Measurements from ENCODE around the gene ARPP21. TPM values are rescaled to one million over a fixed set of nuclear protein-coding genes. Genes with fewer than 3 reads are reported as not detected.

The ARPP21 gene
- total and polyA plus RNA-seq, 2 donors (not counting 3 experiments of a cell fraction or from before 2014, with no cell fraction given): not detected

DNA sequence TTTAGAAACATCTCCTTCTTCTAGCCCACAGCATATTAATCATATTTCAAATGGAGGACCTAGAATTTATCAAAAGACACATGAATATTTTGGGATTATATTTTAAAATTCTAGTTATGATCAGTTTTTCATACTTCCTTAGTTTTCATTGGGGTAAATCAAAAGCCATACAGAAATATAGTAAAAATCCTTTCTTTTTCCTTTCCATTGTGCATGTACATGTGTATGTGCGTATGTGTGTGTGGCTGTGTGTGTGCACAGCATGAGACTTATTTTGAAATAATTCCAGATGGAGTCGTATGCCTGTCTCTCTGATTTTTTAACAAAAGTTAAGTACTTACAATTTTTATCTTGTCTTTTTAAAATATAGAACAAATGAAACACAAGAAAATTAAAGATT, 94.5 kb downstream of the ARPP21 start:
- no peak overlapping the region for H3K4me3 ChIP-seq (replicated peaks in 1 of 3; ENCODE audit: insufficient read depth in 1 of 3, low read depth in 1 of 3, low read length in 3 of 3)
- CTCF ChIA-PET: no interaction called here
- H3K9ac ChIP-seq (replicated peaks; ENCODE audit: extremely low read depth, insufficient read depth, low read length): no peak overlapping the region
- H3K9me3 ChIP-seq (replicated peaks; ENCODE audit: control insufficient read depth, insufficient read depth, low read length): no peaks in the 10 kb centered on the region
- DNase-seq (ENCODE audit: low read depth, low spot score): no peak
- TF ChIP-seq MYC (IDR thresholded peaks at IDR 0.05; ENCODE audit: low read depth, low read length): no peak
- no peak for TF ChIP-seq FOS (IDR thresholded peaks at IDR 0.05; ENCODE audit: borderline replicate concordance, insufficient read depth, low read length)
- no peak for TF ChIP-seq EZH2 (IDR thresholded peaks at IDR 0.05; ENCODE audit: borderline replicate concordance, low read depth, low read length, severe bottlenecking)
- no peak for TF ChIP-seq POLR2AphosphoS5 (IDR thresholded peaks at IDR 0.05; ENCODE audit: insufficient read depth, low read depth, low read length)
- no peak for TF ChIP-seq MAX (IDR thresholded peaks at IDR 0.05; ENCODE audit: insufficient read depth, insufficient read length)
- no peak for FAIRE-seq
- H3K9me1 ChIP-seq (replicated peaks; ENCODE audit: control insufficient read depth, extremely low read depth, insufficient read depth, low read length): no peaks in the 10 kb centered on the region
- H3K27me3 ChIP-seq (ENCODE audit: control insufficient read depth in 2 of 2, insufficient read depth in 2 of 2, low read length in 2 of 2): no peaks in the 10 kb centered on the region
- POLR2A ChIA-PET: no interaction called here
- no TSS peak for BruUV-seq (replicated peaks)
- no peaks in the 10 kb centered on the region for H3K4me1 ChIP-seq (ENCODE audit: control insufficient read depth, extremely low read depth, insufficient read depth, low read length)
- no peaks in the 10 kb centered on the region for H4K20me1 ChIP-seq (replicated peaks; ENCODE audit: control insufficient read depth, extremely low read depth, insufficient read depth, low read length)
- no peaks in the 10 kb centered on the region for H3K79me2 ChIP-seq (ENCODE audit: control insufficient read depth, insufficient read depth, low read length)
- no peak overlapping the region for H3K4me2 ChIP-seq (ENCODE audit: insufficient read depth, low read length)
- dilution Hi-C loops (cut with MboI; ENCODE audit: extremely low pct_ligation_motif_present, low sequenced_read_pairs): no loop called here
- no peaks in the 10 kb centered on the region for H3K36me3 ChIP-seq (ENCODE audit: control insufficient read depth in 2 of 2, extremely low read depth in 1 of 2, insufficient read depth in 2 of 2, low read length in 2 of 2)
- no peak overlapping the region for H2AFZ ChIP-seq (ENCODE audit: low read depth, low read length)
- intact Hi-C loops (cut with micrococcal nuclease): no loop called here
- H3K27ac ChIP-seq (ENCODE audit: insufficient read depth, low read depth, low read length): no peak overlapping the region

- Histone ChIP-seq H3K4me3 (replicated peaks in 1 of 3; ENCODE audit: insufficient read depth in 1 of 3, low read depth in 1 of 3, low read length in 3 of 3) (no peak overlapping the region), H3K27ac (ENCODE audit: insufficient read depth, low read depth, low read length) (no peak overlapping the region), H3K9me1 (replicated peaks; ENCODE audit: control insufficient read depth, extremely low read depth, insufficient read depth, low read length) (no peaks in the 10 kb centered on the region), H2AFZ (ENCODE audit: low read depth, low read length) (no peak overlapping the region), H3K79me2 (ENCODE audit: control insufficient read depth, insufficient read depth, low read length) (no peaks in the 10 kb centered on the region), H3K9me3 (replicated peaks; ENCODE audit: control insufficient read depth, insufficient read depth, low read length) (no peaks in the 10 kb centered on the region), H3K9ac (replicated peaks; ENCODE audit: extremely low read depth, insufficient read depth, low read length) (no peak overlapping the region), H4K20me1 (replicated peaks; ENCODE audit: control insufficient read depth, extremely low read depth, insufficient read depth, low read length) (no peaks in the 10 kb centered on the region), H3K36me3 (ENCODE audit: control insufficient read depth in 2 of 2, extremely low read depth in 1 of 2, insufficient read depth in 2 of 2, low read length in 2 of 2) (no peaks in the 10 kb centered on the region), H3K4me2 (ENCODE audit: insufficient read depth, low read length) (no peak overlapping the region), H3K27me3 (ENCODE audit: control insufficient read depth in 2 of 2, insufficient read depth in 2 of 2, low read length in 2 of 2) (no peaks in the 10 kb centered on the region), H3K4me1 (ENCODE audit: control insufficient read depth, extremely low read depth, insufficient read depth, low read length) (no peaks in the 10 kb centered on the region)
- dilution Hi-C loops (cut with MboI; ENCODE audit: extremely low pct_ligation_motif_present, low sequenced_read_pairs) (no loop called here), intact Hi-C loops (cut with micrococcal nuclease) (no loop called here)
- DNase-seq (ENCODE audit: low read depth, low spot score) (no peak), FAIRE-seq (no peak)
- no TSS peak for BruUV-seq (replicated peaks)
- TF ChIP-seq CTCF (IDR thresholded peaks at IDR 0.05; ENCODE audit: extremely low read depth in 1 of 2, insufficient read depth in 1 of 2, low read depth in 1 of 2, low read length in 2 of 2) (no peak), JUN (IDR thresholded peaks at IDR 0.05; ENCODE audit: borderline replicate concordance, insufficient read depth, insufficient read length, low read depth) (no peak), FOS (IDR thresholded peaks at IDR 0.05; ENCODE audit: borderline replicate concordance, insufficient read depth, low read length) (no peak), MAX (IDR thresholded peaks at IDR 0.05; ENCODE audit: insufficient read depth, insufficient read length) (no peak), EZH2 (IDR thresholded peaks at IDR 0.05; ENCODE audit: borderline replicate concordance, low read depth, low read length, severe bottlenecking) (no peak), GATA2 (IDR thresholded peaks at IDR 0.05; ENCODE audit: insufficient read depth, insufficient read length, low read depth, low read length) (no peak), POLR2A (IDR thresholded peaks at IDR 0.05; ENCODE audit: low read depth, low read length) (no peak), POLR2AphosphoS5 (IDR thresholded peaks at IDR 0.05; ENCODE audit: insufficient read depth, low read depth, low read length) (no peak), MYC (IDR thresholded peaks at IDR 0.05; ENCODE audit: low read depth, low read length) (no peak)
- CTCF ChIA-PET: no interaction called here
- POLR2A ChIA-PET: no interaction called here
Measured at GRCh38 chr3:35737080-35737479, 97.8 kb downstream of the ARPP21 start.

Data from endothelial cell of umbilical vein (primary cell).